ENCODE measurements around the gene BABAM2. TPM values are rescaled to one million over a fixed set of nuclear protein-coding genes. Genes with fewer than 3 reads are reported as not detected.

BABAM2 gene
- total and polyA plus RNA-seq, 4 donors = 9.9 to 17.0 (median 13.9) TPM

- WGBS = 95% methylated on average over 1 of the region's 1 CpG
- Histone ChIP-seq H3K36me3 (ENCODE audit: control insufficient read depth in 4 of 4, insufficient read depth in 3 of 4, low read depth in 1 of 4, low read length in 3 of 4) (peaks cover 0 to 3% (median under 1%) of the 10 kb centered on the region in 4 donors), H3K4me1 (ENCODE audit: control insufficient read depth in 4 of 4, insufficient read depth in 4 of 4, low read length in 3 of 4) (no peaks in the 10 kb centered on the region), H3K4me3 (ENCODE audit: low read depth in 1 of 3, low read length in 3 of 3) (no peak overlapping the region), H3K27ac (ENCODE audit: low read depth in 1 of 2, low read length in 2 of 2) (no peak overlapping the region), H3K9me3 (ENCODE audit: control insufficient read depth in 4 of 4, low read length in 3 of 4) (peaks cover 0 to 4% (median 1%) of the 10 kb centered on the region in 4 donors), H3K9ac (ENCODE audit: low read depth in 1 of 2, low read length in 2 of 2) (no peak overlapping the region), H3K27me3 (ENCODE audit: control insufficient read depth in 4 of 4, insufficient read depth in 4 of 4, low read length in 3 of 4) (no peaks in the 10 kb centered on the region)
- TF ChIP-seq JUND (IDR thresholded peaks at IDR 0.05) = no peak
- TF ChIP-seq, protein P1, sequence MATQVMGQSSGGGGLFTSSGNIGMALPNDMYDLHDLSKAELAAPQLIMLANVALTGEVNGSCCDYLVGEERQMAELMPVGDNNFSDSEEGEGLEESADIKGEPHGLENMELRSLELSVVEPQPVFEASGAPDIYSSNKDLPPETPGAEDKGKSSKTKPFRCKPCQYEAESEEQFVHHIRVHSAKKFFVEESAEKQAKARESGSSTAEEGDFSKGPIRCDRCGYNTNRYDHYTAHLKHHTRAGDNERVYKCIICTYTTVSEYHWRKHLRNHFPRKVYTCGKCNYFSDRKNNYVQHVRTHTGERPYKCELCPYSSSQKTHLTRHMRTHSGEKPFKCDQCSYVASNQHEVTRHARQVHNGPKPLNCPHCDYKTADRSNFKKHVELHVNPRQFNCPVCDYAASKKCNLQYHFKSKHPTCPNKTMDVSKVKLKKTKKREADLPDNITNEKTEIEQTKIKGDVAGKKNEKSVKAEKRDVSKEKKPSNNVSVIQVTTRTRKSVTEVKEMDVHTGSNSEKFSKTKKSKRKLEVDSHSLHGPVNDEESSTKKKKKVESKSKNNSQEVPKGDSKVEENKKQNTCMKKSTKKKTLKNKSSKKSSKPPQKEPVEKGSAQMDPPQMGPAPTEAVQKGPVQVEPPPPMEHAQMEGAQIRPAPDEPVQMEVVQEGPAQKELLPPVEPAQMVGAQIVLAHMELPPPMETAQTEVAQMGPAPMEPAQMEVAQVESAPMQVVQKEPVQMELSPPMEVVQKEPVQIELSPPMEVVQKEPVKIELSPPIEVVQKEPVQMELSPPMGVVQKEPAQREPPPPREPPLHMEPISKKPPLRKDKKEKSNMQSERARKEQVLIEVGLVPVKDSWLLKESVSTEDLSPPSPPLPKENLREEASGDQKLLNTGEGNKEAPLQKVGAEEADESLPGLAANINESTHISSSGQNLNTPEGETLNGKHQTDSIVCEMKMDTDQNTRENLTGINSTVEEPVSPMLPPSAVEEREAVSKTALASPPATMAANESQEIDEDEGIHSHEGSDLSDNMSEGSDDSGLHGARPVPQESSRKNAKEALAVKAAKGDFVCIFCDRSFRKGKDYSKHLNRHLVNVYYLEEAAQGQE (IDR thresholded peaks at IDR 0.05) = no peak
- no peak for TF ChIP-seq GABPA (IDR thresholded peaks at IDR 0.05 in 1 of 2, conservative IDR thresholded peaks at IDR 0.05 in 1 of 2)
- TF ChIP-seq, protein P2, sequence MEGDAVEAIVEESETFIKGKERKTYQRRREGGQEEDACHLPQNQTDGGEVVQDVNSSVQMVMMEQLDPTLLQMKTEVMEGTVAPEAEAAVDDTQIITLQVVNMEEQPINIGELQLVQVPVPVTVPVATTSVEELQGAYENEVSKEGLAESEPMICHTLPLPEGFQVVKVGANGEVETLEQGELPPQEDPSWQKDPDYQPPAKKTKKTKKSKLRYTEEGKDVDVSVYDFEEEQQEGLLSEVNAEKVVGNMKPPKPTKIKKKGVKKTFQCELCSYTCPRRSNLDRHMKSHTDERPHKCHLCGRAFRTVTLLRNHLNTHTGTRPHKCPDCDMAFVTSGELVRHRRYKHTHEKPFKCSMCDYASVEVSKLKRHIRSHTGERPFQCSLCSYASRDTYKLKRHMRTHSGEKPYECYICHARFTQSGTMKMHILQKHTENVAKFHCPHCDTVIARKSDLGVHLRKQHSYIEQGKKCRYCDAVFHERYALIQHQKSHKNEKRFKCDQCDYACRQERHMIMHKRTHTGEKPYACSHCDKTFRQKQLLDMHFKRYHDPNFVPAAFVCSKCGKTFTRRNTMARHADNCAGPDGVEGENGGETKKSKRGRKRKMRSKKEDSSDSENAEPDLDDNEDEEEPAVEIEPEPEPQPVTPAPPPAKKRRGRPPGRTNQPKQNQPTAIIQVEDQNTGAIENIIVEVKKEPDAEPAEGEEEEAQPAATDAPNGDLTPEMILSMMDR (IDR thresholded peaks at IDR 0.05; ENCODE audit: low read depth, low read length, missing input control) = no peak
- TF ChIP-seq FOXA1 (IDR thresholded peaks at IDR 0.05) = no peak
- no peak for TF ChIP-seq MAX (IDR thresholded peaks at IDR 0.05)
- TF ChIP-seq NR2F2 (IDR thresholded peaks at IDR 0.05) = no peak
- TF ChIP-seq HNF4G (IDR thresholded peaks at IDR 0.05) = no peak
- TF ChIP-seq ATF3 (IDR thresholded peaks at IDR 0.05) = no peak
- TF ChIP-seq RAD21 (IDR thresholded peaks at IDR 0.05) = no peak
- no peak for TF ChIP-seq FOXA2 (IDR thresholded peaks at IDR 0.05)
- no peak for TF ChIP-seq SP1 (IDR thresholded peaks at IDR 0.05)
- TF ChIP-seq HNF4A (conservative IDR thresholded peaks at IDR 0.05) = no peak
- no peak for TF ChIP-seq YY1 (IDR thresholded peaks at IDR 0.05)
- TF ChIP-seq, protein P3, sequence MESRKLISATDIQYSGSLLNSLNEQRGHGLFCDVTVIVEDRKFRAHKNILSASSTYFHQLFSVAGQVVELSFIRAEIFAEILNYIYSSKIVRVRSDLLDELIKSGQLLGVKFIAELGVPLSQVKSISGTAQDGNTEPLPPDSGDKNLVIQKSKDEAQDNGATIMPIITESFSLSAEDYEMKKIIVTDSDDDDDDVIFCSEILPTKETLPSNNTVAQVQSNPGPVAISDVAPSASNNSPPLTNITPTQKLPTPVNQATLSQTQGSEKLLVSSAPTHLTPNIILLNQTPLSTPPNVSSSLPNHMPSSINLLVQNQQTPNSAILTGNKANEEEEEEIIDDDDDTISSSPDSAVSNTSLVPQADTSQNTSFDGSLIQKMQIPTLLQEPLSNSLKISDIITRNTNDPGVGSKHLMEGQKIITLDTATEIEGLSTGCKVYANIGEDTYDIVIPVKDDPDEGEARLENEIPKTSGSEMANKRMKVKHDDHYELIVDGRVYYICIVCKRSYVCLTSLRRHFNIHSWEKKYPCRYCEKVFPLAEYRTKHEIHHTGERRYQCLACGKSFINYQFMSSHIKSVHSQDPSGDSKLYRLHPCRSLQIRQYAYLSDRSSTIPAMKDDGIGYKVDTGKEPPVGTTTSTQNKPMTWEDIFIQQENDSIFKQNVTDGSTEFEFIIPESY (IDR thresholded peaks at IDR 0.05) = no peak
- no peak for TF ChIP-seq RXRA (IDR thresholded peaks at IDR 0.05)
- TF ChIP-seq EGR1 (IDR thresholded peaks at IDR 0.05; ENCODE audit: low read depth in 2 of 2) = no peak
- TF ChIP-seq TAF1 (conservative IDR thresholded peaks at IDR 0.05) = no peak
- no peak for DNase-seq (ENCODE audit: low spot score)
These were observed 414.7 kb downstream of the BABAM2 start for GRCh38 chr2:28305202-28305601.

Measured in liver (tissue), 9 donors.